HT-29 (cell line): ENCODE data around the gene NR1D2. TPM values are rescaled to one million over a fixed set of nuclear protein-coding genes. Genes with fewer than 3 reads are reported as not detected.
A peak's percentile ranks its signal among the peaks of the same experiment; 100 is the strongest.

ENCODE experiments used
- DNase-seq: peaks from one replicate; pipeline ENCODE4 v3.0.0-alpha.2; 2015; ENCODE audit warnings: low spot score
- total RNA-seq: library from RNA; depleted of rRNA; stranded (reverse); fragments of >200 nt; shearing (Covaris generic); gene quantifications from 2 replicates; pipeline ENCODE4 v1.2.3, GENCODE V29; 2014

Gene NR1D2
- total RNA-seq, 1 experiment from 2014 or later = 12.9 TPM

DNA sequence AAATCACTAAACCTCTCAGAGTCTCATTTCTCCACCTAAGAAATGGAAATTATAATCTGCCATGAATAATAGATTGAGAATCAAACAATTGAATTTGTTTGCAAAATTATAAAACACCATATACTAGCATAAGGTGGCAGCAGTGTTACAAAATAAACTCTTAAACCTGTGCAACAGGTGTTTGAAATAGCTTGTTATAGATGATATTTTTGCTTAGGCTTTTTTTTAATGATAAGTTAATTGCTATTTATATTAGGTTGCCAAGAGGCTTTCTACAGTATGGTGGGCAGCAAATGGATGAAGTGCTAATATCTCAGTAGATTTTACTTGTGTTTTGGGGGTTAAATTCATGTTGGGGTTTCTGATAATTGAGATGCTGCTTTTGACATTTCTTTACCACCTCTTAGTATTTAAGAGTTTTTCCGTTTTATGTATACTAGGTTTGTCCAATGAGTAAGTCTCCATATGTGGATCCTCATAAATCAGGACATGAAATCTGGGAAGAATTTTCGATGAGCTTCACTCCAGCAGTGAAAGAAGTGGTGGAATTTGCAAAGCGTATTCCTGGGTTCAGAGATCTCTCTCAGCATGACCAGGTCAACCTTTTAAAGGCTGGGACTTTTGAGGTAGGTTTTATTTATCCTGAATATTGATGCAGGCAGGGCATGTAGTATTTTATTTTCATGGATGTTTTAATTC is 19.6 kb downstream of the NR1D2 start:
- no peak for DNase-seq

DNA sequence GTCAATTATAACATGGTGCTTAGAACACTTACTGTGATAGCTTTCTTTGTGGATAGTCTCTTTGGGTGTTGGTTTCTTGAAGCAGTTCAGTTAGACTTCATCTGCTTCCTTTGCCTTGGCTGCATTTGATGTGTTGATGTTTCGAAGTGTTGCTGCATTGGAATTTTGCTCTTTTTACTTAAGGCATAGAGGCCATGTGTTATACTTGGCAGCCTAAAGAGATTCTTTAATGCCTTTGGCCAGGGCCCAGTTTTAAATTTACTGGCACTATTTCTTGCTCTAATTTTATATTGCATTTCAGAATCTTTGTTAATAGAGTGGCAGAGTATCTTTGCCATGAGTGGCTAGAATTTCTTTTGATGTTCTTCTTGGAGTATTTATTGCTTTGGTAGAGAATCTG is 21.2 kb downstream of the NR1D2 start:
- no peak for DNase-seq

- no peak for DNase-seq
These were observed 23.5 kb downstream of the NR1D2 start for GRCh38 chr3:23968463-23969184.

- no peak for DNase-seq
These were observed 24.3 kb downstream of the NR1D2 start for GRCh38 chr3:23969393-23969792.

- no peak for DNase-seq
These were observed 26.6 kb downstream of the NR1D2 start for GRCh38 chr3:23971684-23972083.

DNA sequence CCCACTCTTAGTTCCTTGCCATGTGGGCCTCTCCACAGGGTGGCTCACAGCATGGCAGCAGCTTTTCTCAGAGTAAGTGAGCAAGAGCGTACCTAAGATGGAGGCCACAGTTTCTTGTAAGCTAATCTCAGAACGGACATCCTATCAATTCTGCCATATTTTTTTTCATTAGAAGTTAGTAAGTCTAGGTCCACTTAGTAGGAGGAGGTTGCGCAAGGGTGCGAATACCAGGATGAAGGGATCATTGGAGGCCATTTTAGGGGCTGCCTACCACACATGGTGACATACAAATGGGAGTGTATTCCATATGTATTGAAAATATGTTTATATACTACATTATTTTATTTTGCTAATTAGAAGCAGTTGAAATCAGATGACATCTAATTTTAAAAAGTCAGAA is 31.5 kb downstream of the NR1D2 start:
- no peak for DNase-seq

- DNase-seq = no peak
These were observed 34.5 kb downstream of the NR1D2 start for GRCh38 chr3:23979569-23979968.

GRCh38 chr3:23981136-23981535 is 36.0 kb downstream of the NR1D2 start:
- DNase-seq = no peak

GRCh38 chr3:23981955-23982354 is 36.9 kb downstream of the NR1D2 start:
- DNase-seq = peak; percentile 10

DNA sequence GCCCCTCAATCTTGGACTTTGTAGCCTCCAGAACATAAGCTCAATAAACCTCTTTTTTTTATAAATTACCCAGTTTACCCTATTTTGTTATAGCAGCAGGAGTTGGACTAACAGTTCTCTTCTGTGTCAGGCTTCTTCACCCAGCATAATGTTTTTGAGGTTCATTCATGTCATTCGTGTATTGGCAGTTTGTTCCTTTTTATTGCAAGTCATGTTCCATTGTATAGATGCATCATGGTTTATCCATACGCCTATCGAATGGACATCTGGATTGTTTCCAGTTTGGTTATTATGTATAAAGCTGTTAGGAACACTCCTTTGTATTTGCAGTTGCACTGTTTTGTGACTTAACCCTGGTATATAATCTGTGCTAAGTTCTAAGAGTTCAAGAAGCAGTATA is 39.8 kb downstream of the NR1D2 start:
- DNase-seq = no peak

DNA sequence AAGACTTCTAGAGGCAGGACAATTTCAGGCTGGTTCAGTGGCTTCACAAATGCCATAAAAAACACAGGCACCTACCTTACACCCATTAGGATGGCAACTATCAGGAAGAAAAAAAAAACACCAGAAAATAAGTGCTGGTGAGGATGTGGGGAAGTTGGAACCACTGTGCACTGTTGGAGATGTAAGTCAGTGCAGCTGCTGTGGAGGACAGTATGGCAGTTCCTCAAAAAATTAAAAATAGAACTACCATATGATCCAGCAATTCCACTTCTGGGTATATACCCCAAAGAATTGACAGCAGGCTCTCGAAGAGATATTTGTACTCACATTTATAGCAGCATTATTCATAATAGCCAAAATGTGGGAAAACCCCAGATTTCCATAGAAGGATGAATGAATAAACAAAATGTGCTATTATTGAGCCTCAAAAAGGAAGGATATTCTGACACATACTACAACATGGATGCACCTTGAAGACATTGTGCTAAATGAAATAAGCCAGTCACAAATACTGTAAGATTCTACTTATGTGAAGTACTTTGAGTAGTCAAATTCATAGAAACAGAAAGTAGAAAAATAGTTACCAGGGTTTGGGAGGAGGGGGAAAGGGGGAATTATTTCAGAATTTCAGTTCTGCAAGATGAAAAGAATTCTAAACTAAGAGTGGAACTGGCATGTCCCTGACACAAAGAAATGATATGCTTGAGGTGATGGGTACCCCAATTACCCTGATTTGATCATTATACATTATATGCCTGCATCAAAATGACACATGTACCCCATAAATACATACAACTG is 40.9 kb downstream of the NR1D2 start:
- no peak for DNase-seq

GRCh38 chr3:23987356-23987755 is 42.3 kb downstream of the NR1D2 start:
- no peak for DNase-seq

GRCh38 chr3:23991306-23991682 is 46.2 kb downstream of the NR1D2 start:
- no peak for DNase-seq

GRCh38 chr3:23991683-23992628 is 46.9 kb downstream of the NR1D2 start:
- DNase-seq = no peak

- no peak for DNase-seq
These were observed 48.6 kb downstream of the NR1D2 start for GRCh38 chr3:23993556-23994243.

DNA sequence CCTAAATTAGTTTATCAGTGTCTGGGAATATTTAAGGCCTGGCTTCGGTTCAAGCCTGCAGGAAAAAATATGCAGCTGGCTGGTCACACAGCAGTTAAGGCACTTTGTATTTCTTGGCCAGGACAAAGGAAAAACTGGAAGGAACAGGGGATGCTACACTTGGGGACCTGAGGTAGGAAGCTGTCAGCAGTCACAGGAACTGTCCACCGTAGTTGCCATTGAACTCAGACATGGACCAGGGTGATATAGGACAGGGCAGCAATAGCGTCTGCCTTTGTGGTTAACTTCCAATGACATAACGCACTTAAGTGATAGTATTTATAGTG is 49.1 kb downstream of the NR1D2 start:
- DNase-seq = no peak

- no peak for DNase-seq
These were observed 50.1 kb downstream of the NR1D2 start for GRCh38 chr3:23995219-23995618.

DNA sequence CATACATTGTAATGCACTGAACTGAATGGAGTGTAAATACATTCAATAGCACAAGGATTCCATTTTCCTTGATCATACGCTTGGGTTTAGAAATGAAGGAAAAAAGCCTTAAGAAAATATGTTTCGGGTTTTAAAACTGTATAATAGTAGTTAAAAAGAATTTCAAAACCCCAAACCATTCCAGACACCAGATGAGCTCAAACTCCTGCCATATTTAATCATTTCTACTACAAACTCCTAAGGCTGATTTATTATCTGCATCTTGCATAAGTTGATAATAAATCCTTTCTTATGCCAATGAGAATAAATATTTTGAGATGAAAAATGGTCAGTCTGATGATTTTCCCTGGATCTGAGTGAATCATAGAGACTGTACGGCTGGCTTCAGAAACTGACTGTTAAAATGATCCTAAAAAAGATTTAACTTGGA is 51.0 kb downstream of the NR1D2 start:
- no peak for DNase-seq

GRCh38 chr3:23999012-23999641 is 54.0 kb downstream of the NR1D2 start:
- peak; percentile 59 for DNase-seq

- DNase-seq = no peak
These were observed 57.0 kb downstream of the NR1D2 start for GRCh38 chr3:24002129-24002528.
